Measurements from ENCODE around the gene EARS2.

The EARS2 gene

GRCh38 chr16:23535901-23536300, 21.2 kb downstream of the EARS2 start:
- H3K9me3 ChIP-seq (ENCODE audit: severe bottlenecking) = no peaks in the 10 kb centered on the region
- H3K27me3 ChIP-seq (ENCODE audit: insufficient read depth, poor library complexity, severe bottlenecking) = no peaks in the 10 kb centered on the region
- no peak overlapping the region for H3K4me3 ChIP-seq (ENCODE audit: severe bottlenecking)
- TF ChIP-seq CTCF (IDR thresholded peaks at IDR 0.05; ENCODE audit: poor library complexity, severe bottlenecking) = no peak
- DNase-seq (ENCODE audit: low spot score) (no peak), ATAC-seq (ENCODE audit: low read depth) (no peak)
- peaks cover 14% of the 10 kb centered on the region for H3K4me1 ChIP-seq (ENCODE audit: insufficient read depth, poor library complexity, severe bottlenecking)
- peaks cover 84% of the 10 kb centered on the region for H3K36me3 ChIP-seq (ENCODE audit: low read depth)
- H3K27ac ChIP-seq (ENCODE audit: poor library complexity, severe bottlenecking) = no peak overlapping the region

DNA sequence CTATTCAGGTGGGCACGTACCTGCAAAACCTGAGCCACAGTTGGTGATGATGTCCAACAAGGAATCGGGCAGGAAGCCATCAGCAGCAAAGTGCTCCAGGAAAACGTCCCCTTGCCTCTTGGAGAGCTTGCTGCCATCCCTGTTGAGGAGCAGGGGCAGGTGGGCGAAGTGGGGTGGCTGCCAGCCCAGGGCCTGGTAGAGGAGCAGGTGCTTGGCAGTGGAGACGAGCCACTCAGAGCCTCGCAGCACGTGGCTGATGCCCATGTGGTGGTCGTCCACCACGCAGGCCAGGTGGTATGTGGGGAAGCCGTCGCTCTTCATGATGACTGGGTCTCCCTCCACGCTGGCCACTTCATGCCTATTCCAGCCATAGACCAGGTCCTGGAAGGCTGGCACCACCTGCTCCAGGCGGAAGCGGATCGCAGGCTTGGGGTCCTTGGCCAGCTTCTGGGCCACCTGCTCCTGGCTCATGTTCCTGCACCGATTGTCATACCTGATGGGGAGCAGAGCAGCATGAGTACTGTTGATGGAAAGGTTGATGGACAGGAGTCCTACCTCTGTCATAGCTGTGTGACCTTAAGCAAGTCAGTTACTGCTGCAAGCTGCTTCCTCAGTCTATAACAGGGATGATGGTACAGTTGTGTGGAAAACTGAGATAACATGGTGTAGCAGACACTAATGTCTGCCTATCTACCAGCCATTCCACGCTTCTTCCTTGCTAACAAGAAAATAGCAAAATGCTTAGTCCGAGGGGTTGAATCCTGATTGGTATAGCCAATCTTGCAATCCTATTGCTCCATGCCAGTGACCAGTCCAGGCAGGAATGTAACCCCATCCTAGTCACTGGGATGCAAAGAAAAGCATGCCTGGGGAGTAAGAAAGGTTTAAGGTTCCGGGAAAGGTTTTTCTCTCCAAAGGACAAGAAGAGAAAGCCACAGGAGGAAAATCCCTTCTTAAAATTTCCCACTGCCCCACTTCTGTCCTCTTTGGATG, 22.0 kb downstream of the EARS2 start:
- Histone ChIP-seq H3K9me3 (ENCODE audit: severe bottlenecking) (no peaks in the 10 kb centered on the region), H3K27me3 (ENCODE audit: insufficient read depth, poor library complexity, severe bottlenecking) (no peaks in the 10 kb centered on the region), H3K4me3 (ENCODE audit: severe bottlenecking) (no peak overlapping the region), H3K4me1 (ENCODE audit: insufficient read depth, poor library complexity, severe bottlenecking) (peaks cover 14% of the 10 kb centered on the region), H3K27ac (ENCODE audit: poor library complexity, severe bottlenecking) (no peak overlapping the region), H3K36me3 (ENCODE audit: low read depth) (peaks cover 80% of the 10 kb centered on the region)
- DNase-seq (ENCODE audit: low spot score) (no peak), ATAC-seq (ENCODE audit: low read depth) (no peak)
- TF ChIP-seq CTCF (IDR thresholded peaks at IDR 0.05; ENCODE audit: poor library complexity, severe bottlenecking) = no peak

DNA sequence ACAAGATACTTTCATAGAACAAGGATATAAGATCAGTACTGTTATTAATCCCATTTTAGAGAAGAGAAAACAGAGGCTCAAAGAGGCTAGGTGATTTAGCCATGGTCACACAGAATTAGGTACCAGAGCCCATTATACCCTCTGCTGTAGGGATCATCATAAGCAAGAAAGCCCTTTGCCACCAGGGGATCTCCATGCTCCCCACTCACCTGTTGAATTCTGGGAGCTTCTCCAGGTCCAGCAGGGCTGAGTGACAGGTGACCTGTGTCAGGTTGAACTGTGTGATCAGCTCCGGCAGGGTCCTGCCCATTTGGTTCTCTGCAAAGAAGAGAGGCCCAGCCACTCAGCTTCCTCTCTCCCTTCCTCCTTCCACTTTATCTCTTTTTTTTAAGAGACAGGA, 24.7 kb downstream of the EARS2 start:
- no peaks in the 10 kb centered on the region for H3K9me3 ChIP-seq (ENCODE audit: severe bottlenecking)
- no peaks in the 10 kb centered on the region for H3K4me1 ChIP-seq (ENCODE audit: insufficient read depth, poor library complexity, severe bottlenecking)
- no peaks in the 10 kb centered on the region for H3K27me3 ChIP-seq (ENCODE audit: insufficient read depth, poor library complexity, severe bottlenecking)
- H3K4me3 ChIP-seq (ENCODE audit: severe bottlenecking) = no peak overlapping the region
- H3K27ac ChIP-seq (ENCODE audit: poor library complexity, severe bottlenecking) = no peak overlapping the region
- no peak for TF ChIP-seq CTCF (IDR thresholded peaks at IDR 0.05; ENCODE audit: poor library complexity, severe bottlenecking)
- H3K36me3 ChIP-seq (ENCODE audit: low read depth) = peaks cover 71% of the 10 kb centered on the region
- DNase-seq (ENCODE audit: low spot score) (no peak), ATAC-seq (ENCODE audit: low read depth) (no peak)

DNA sequence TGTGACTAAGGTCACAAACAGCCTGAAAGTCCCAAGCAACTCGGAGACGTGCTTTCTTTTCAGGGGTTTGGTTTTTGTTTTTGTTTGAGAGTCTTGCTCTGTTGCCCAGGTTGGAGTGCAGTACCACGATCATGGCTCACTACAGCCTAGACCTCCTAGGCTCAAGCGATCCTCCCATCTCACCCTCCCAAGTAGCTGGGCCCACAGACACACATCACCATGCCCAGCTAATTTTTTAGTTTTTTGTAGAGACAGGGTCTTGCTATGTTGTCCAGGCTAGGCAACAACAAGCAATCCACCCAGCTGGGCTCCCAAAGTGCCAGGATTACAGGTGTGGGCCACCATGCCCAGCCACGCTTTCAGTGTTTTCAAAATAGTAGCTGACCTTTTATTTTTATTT, 27.1 kb downstream of the EARS2 start:
- Histone ChIP-seq H3K4me1 (ENCODE audit: insufficient read depth, poor library complexity, severe bottlenecking) (no peaks in the 10 kb centered on the region), H3K36me3 (ENCODE audit: low read depth) (peaks cover 68% of the 10 kb centered on the region), H3K4me3 (ENCODE audit: severe bottlenecking) (no peak overlapping the region), H3K27me3 (ENCODE audit: insufficient read depth, poor library complexity, severe bottlenecking) (no peaks in the 10 kb centered on the region), H3K9me3 (ENCODE audit: severe bottlenecking) (no peaks in the 10 kb centered on the region), H3K27ac (ENCODE audit: poor library complexity, severe bottlenecking) (no peak overlapping the region)
- DNase-seq (ENCODE audit: low spot score) (no peak), ATAC-seq (ENCODE audit: low read depth) (no peak)
- no peak for TF ChIP-seq CTCF (IDR thresholded peaks at IDR 0.05; ENCODE audit: poor library complexity, severe bottlenecking)
